ENCODE measurements around the gene KCNB1. TPM values are rescaled to one million over a fixed set of nuclear protein-coding genes. Genes with fewer than 3 reads are reported as not detected.
"Not testable (repeated sequence)": the region's sequence is repeated elsewhere in the genome, so short reads cannot be mapped to it uniquely, and the experiment has no call there.

The KCNB1 gene
- total RNA-seq, 1 donor from 2014 or later, result not detected

- Histone ChIP-seq H3K27me3 (ENCODE audit: control insufficient read depth, insufficient read depth, low read length) (peaks cover 18% of the 10 kb centered on the region), H3K36me3 (ENCODE audit: control insufficient read depth, insufficient read depth, low read length) (no peaks in the 10 kb centered on the region), H3K4me3 (ENCODE audit: low read depth, low read length) (no peak overlapping the region)
- no peak for DNase-seq (ENCODE audit: low read depth)
- FAIRE-seq, result no peak
- no peak for TF ChIP-seq CTCF (IDR thresholded peaks at IDR 0.05; ENCODE audit: insufficient read depth, low read length, severe bottlenecking)
These were observed 166.9 kb downstream of the KCNB1 start for GRCh38 chr20:49315580-49315979.

GRCh38 chr20:49314052-49314451 lies 168.4 kb downstream of the KCNB1 start:
- not testable (repeated sequence) for DNase-seq (ENCODE audit: low read depth); H3K36me3 ChIP-seq (ENCODE audit: control insufficient read depth, insufficient read depth, low read length); H3K4me3 ChIP-seq (ENCODE audit: low read depth, low read length); FAIRE-seq
- H3K27me3 ChIP-seq (ENCODE audit: control insufficient read depth, insufficient read depth, low read length), result peaks cover 12% of the 10 kb centered on the region

Other genes with a start within 250 kb of the KCNB1 start
- 12.4 and 18.3 TPM in 2 replicates for gene ZNFX1, start 204.6 kb downstream of the KCNB1 start, total RNA-seq
- 0.13 and 4.7 TPM in 2 replicates for gene PTGIS, start 85.5 kb upstream of the KCNB1 start, total RNA-seq
- 9.7 and 25.2 TPM in 2 replicates for gene B4GALT5, start 231.2 kb upstream of the KCNB1 start, total RNA-seq

Data from bronchial epithelial cell (primary cell).